ENCODE results near the gene TRPV3.

TRPV3 gene

DNA sequence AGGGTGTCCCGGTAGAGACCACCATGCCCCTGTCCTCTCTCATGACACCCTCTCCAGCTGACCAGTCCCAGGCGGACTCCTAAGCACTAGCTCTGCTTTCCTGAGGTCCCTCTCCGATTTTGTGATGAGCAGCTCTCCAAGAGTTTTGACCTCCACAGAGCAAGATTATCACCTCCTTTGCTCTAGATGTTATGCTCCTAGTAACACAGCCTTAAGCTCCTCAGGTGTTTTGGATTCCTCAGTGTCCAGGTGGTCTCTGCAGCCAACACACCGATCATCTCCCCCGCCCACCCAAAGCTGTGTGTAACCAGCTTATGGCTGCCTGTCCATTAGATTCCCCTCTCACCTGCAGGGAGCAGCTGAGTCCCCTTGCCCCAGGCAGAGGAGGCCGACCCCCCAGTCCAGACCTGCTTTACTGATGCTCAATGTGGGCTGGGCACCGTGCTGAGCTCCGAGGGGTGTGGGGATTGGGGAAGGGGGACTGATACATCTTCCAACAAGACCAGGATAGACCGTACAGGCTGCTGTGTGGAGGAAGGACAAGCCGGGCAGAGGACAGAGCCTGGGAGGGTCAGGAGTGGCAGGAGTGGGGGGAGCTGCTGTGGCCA lies 2.3 kb downstream of the TRPV3 start:
- no peak for TF ChIP-seq EZH2 (IDR thresholded peaks at IDR 0.05; ENCODE audit: borderline replicate concordance, low read length)
- TF ChIP-seq CTCF (IDR thresholded peaks at IDR 0.05; ENCODE audit: low read length): no peak
- Histone ChIP-seq H3K9ac (ENCODE audit: low read length) (no peak overlapping the region), H3K4me2 (ENCODE audit: low read length) (no peak overlapping the region), H3K9me2 (ENCODE audit: low read depth, low read length) (no peaks in the 10 kb centered on the region), H4K20me1 (ENCODE audit: insufficient read depth, low read length) (no peaks in the 10 kb centered on the region), H2AFZ (ENCODE audit: low read length) (no peak overlapping the region), H3K79me2 (ENCODE audit: insufficient read depth, low read length) (no peaks in the 10 kb centered on the region), H3K36me3 (ENCODE audit: insufficient read depth, low read length) (no peaks in the 10 kb centered on the region), H3K4me1 (ENCODE audit: insufficient read depth, low read length, severe bottlenecking) (peaks cover 31% of the 10 kb centered on the region), H3K27ac (ENCODE audit: low read depth, low read length, poor library complexity, severe bottlenecking) (no peak overlapping the region), H3K4me3 (ENCODE audit: low read depth, low read length, poor library complexity, severe bottlenecking) (no peak overlapping the region), H3K27me3 (ENCODE audit: insufficient read depth, low read length) (peaks cover 10% of the 10 kb centered on the region; the same call in 1 of the 2 replicates), H3F3A (ENCODE audit: insufficient read depth, low read length) (no peaks in the 10 kb centered on the region), H3K9me3 (ENCODE audit: low read length) (no peaks in the 10 kb centered on the region)

- Histone ChIP-seq H3K27ac (ENCODE audit: low read depth, low read length, poor library complexity, severe bottlenecking) (no peak overlapping the region), H4K20me1 (ENCODE audit: insufficient read depth, low read length) (no peaks in the 10 kb centered on the region), H3K9ac (ENCODE audit: low read length) (no peak overlapping the region), H2AFZ (ENCODE audit: low read length) (no peak overlapping the region), H3K4me1 (ENCODE audit: insufficient read depth, low read length, severe bottlenecking) (peaks cover 31% of the 10 kb centered on the region), H3K79me2 (ENCODE audit: insufficient read depth, low read length) (no peaks in the 10 kb centered on the region), H3K4me2 (ENCODE audit: low read length) (no peak overlapping the region), H3K9me3 (ENCODE audit: low read length) (no peaks in the 10 kb centered on the region), H3K36me3 (ENCODE audit: insufficient read depth, low read length) (no peaks in the 10 kb centered on the region), H3F3A (ENCODE audit: insufficient read depth, low read length) (no peaks in the 10 kb centered on the region), H3K9me2 (ENCODE audit: low read depth, low read length) (no peaks in the 10 kb centered on the region), H3K4me3 (ENCODE audit: low read depth, low read length, poor library complexity, severe bottlenecking) (no peak overlapping the region), H3K27me3 (ENCODE audit: insufficient read depth, low read length) (peaks cover 13% of the 10 kb centered on the region; the same call in 1 of the 2 replicates)
- TF ChIP-seq CTCF (IDR thresholded peaks at IDR 0.05; ENCODE audit: low read length) (no peak), EZH2 (IDR thresholded peaks at IDR 0.05; ENCODE audit: borderline replicate concordance, low read length) (no peak)
Measured at GRCh38 chr17:3554440-3554839, 3.2 kb downstream of the TRPV3 start.

DNA sequence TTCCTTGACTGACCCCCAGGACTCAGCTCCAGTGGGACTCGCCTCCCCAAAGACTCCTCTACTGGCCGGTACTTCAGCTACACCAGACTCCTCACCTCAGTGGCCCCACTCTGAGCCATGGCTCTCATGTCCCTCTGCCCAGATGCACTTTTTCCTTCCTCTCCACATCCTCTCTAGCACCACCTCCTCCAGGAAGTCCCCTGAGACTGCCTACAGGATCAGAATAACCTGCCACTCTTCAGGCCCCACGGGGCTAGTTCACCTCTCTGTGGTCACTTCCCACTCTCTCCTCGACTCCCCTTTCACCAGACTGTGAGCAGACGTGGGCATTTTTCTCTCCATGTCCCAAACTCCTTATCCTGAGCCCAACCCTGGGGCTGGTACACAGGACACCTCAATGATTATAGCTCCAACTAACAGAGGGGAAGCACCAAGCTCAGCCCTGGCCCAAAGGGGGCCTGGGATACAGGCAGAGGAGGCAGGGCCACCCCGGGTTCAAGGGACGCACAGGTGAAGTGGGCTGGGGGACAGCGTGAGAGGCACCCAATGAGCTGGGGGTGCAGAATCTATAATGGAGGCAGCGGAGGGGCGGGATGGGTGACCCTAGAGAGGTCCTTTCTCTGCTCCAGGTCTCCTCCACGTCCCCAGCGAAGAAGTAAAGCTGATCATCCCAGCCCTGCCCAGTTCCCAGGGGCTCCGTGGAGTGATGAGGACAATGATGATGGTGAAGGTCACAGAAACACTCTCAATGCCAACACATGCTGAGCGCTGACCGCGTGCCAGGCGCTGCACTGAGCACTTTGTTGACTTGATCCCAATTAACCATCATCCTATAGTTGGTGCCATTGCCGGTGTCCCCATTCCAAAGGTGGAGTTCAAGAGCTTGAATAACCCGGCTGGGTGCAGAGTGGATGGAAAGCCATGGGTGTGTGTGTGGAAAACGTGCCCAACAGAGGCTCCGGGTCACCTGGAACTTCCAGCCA lies 3.9 kb downstream of the TRPV3 start:
- Histone ChIP-seq H3F3A (ENCODE audit: insufficient read depth, low read length) (no peaks in the 10 kb centered on the region), H3K4me3 (ENCODE audit: low read depth, low read length, poor library complexity, severe bottlenecking) (no peak overlapping the region), H3K4me1 (ENCODE audit: insufficient read depth, low read length, severe bottlenecking) (peaks cover 23% of the 10 kb centered on the region), H2AFZ (ENCODE audit: low read length) (no peak overlapping the region), H4K20me1 (ENCODE audit: insufficient read depth, low read length) (no peaks in the 10 kb centered on the region), H3K9ac (ENCODE audit: low read length) (no peak overlapping the region), H3K9me2 (ENCODE audit: low read depth, low read length) (no peaks in the 10 kb centered on the region), H3K27me3 (ENCODE audit: insufficient read depth, low read length) (peaks cover 14% of the 10 kb centered on the region; the same call in 1 of the 2 replicates), H3K79me2 (ENCODE audit: insufficient read depth, low read length) (no peaks in the 10 kb centered on the region), H3K9me3 (ENCODE audit: low read length) (no peaks in the 10 kb centered on the region), H3K27ac (ENCODE audit: low read depth, low read length, poor library complexity, severe bottlenecking) (no peak overlapping the region), H3K4me2 (ENCODE audit: low read length) (no peak overlapping the region), H3K36me3 (ENCODE audit: insufficient read depth, low read length) (no peaks in the 10 kb centered on the region)
- TF ChIP-seq CTCF (IDR thresholded peaks at IDR 0.05; ENCODE audit: low read length): no peak
